ENCODE measurements around the gene GRM5.

GRM5 gene

DNA sequence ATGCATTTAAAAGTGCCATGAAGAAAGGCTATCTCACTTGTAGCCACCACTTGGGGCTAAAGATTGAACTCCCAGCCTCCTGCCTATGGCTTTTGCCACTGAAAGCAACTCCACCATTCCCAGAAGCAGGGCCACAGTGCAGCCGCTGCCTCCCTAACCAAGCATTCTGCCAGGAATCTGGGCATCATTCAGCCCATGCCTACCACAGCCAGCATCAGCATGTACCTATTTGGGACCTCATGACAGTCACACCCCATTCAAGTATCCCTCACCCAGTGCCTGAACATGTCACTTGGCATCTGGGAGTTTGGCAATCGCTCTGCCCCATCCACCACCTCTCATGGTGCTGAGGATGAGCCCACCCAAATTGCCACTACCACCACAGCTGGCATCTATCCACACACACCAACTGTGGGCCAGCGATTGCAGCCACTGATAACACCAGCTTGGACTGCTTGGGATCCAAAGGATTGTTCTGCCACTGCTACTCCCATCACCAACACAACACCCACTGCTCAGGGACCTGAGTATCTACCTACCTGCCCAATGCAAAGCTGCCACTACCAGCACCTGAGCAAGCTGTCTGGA lies 234.4 kb downstream of the GRM5 start:
- no peak for DNase-seq

- DNase-seq = no peak
Observed at GRCh38 chr11:88827018-88827676, 238.6 kb downstream of the GRM5 start.

DNA sequence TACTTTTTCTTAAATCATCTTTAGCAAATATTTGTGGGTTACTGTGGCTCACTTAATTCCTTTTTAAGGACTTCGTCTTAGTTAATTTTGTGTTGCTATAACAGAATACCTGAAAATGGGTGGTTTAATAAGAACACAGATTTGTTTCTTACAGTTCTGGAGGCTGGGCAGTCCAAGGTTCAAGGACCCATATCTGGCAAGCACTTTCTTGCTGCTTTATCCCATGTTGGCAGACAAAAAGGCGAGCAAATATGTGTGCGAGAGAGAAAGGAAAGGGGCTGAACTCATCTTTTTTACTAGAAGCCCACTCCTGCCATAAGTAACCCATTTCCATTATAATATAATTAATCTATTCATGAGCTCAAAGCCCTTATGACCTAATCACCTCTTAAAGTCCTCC lies 246.2 kb downstream of the GRM5 start:
- DNase-seq = no peak

DNA sequence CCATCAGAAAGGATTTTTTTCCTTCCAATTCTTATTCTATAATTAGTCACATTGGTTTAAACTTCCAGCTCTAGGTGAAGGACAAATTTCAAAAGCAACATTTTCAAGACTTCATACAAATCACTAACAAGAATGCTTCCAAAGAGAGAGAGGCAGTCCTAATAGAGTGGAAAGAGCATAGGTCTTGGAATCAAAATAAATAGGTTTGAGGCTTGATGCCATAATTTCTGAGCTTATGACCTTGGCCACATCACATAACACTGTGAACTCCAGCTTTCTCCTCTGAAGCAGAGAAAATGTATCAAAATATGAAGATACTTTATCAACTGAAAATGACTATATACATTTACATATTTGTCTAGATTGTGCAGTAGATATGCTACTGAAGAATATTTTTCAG lies 246.8 kb downstream of the GRM5 start:
- DNase-seq = no peak

DNA sequence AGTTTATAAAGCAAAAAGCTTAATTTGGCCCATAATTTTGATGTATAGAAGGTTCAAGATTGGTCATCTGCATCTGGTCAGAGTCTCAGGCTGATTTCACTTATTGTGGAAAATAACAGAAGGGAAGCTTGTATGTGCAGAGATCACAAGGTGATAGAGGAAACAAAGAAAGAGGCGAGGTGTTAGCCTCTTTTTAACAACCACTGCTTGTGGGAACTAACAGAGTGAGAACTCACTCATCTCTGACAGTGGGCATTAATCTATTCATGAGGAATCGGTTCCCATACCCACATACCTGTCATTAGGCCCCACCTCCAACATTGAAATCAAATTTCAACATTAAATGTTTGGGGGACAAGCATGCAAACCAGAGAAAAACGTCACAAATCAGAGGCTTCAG lies 250.3 kb downstream of the GRM5 start:
- no peak for DNase-seq

GRCh38 chr11:88814076-88814475 lies 251.7 kb downstream of the GRM5 start:
- DNase-seq = no peak

- no peak for DNase-seq
Observed at GRCh38 chr11:88813233-88813915, 252.4 kb downstream of the GRM5 start.

- DNase-seq = no peak
Observed at GRCh38 chr11:88810420-88811097, 255.2 kb downstream of the GRM5 start.

GRCh38 chr11:88809126-88809525 lies 256.7 kb downstream of the GRM5 start:
- no peak for DNase-seq

- no peak for DNase-seq
Observed at GRCh38 chr11:88807349-88807748, 258.4 kb downstream of the GRM5 start.

DNA sequence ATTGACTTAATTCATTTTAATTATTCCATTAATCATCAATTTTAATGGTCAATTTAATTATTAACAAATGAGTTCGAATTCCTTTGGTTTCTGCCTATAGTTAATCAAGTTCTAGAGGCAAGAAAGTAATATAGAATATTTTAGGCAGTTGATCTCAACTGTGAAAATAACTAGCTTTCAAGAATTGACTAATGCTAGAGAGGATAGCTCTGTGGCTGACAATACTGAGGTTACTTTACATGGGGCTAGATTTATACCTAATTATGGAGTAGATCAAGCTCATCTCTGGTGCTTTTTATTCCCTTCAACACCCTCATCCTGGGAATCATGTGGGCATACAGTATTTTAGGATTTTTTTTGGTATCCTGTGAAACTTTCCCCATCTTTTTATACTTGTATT lies 259.4 kb downstream of the GRM5 start:
- no peak for DNase-seq

DNA sequence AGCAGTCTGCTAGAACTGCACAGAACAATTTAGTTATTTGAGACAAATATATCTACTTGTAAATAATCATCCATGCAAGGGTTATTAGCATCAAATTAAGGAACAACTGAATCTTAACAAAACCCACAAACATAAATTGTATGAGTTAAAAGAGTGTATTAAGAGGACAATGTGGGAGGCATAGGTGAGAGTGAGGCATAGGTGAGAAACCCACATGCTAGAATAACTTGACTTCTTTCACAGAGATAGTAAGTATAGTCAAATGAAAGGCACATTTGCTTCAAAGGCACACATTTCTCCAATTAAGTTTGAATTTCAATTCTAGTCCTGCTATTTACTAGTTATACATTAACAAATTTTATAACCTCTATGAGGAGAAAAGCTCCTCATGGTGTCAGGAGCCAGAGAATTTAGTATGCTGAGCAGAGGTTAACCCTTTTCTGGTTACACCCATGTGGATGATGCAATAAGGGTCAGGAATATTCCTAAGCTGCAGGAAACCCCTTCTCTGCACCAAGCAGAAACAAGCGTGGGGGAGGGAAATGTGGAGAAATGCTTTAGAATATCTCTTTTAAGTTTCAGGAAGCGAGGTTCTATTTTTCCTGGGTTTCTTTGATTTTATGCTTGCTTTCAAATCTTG lies 264.2 kb downstream of the GRM5 start:
- DNase-seq = no peak

DNA sequence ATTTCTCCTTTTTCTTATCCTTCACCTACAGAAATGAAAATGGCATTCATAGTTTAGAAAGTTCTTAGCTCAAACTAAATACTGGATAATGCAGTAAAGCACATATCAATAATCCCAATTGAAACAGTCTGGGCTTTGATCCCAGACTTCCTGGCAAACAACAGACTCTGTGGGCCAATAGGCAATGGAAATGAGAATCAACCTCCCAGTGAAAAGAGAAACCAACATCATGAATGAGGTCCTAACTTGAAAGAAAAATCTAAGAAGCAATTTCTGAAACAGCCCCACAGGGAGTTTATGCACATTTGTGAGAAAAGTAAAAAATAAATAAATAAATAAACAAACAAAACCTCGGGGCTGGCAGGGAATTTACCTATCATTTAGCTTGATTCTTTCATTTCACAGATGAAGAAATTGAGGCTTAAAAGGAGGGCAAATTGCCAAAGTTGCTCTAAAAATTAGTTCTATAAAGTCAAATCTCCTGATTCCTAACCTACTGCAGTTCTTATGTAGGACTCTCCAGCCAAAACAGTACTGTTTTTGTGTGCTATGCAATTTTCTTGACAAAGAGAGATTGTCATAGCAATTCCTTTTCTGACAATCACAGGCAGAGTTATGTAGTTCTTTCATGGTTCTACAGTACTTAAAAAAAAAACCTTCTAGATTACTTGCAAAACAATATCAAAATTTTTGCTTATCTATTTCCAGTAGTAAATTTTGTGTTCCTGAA lies 265.8 kb downstream of the GRM5 start:
- no peak for DNase-seq

DNA sequence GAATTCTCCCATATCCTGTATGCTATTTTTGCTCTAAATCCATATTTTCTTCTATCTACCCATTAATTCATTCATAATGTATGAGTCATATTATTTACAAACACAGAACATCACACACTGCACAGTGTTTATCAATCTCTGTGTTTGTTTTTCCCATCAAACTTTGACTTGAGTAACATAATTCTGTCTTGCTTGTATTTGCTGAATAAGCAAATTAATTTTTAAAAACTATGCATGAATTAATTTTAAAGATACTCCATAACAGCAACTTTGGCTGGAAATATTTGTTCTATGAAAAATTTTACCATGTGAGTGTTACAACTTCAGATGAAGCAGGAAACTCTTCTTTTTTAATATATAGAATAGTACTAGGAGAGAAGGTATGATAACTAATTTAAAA lies 275.6 kb downstream of the GRM5 start:
- no peak for DNase-seq

GRCh38 chr11:88779577-88779976 lies 286.2 kb downstream of the GRM5 start:
- DNase-seq = no peak

DNA sequence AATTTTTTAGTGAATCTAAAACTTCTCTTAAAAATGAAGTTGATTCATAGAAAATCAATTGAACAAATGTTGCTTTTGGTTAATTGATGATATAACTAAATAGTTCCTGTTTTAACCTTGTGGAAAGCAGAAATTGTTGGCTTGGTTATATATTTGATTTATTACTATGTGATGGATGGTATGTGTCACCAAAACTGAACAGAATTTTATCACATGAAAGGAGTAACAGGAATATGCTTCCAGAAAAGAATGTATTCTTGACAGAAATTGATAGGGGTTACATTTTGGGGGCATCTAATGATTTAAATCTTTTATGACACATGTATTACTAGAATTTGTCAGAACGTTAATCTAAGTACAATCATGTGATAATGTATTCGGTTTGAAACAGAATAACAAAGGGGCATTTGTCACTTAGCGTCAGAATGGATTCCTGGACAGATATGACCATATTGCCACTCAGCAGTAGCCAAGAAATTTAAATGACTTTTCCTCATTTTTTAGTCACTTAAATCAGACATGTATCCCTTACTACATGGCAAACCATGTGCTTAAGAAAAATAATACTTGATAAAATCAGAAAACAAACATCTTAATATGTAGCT lies 295.2 kb downstream of the GRM5 start:
- DNase-seq = no peak

DNA sequence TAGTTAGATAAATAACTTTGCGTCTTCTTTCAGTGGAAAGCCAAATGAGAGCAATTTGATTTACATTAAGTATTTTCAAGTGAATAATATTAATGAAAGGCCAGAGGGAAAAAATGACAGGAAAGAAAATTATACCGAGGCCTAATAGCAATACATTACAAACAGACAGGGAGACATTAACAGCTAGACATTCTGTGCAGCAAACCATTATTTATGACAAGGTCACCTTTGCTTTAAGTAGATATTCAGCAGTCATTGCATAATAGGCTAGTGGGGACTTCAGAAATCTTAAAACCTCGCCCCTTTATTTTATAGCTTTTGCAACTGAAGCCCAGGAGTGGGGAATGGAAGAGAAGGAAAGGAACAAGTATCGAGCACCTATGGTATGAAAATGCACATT lies 321.6 kb downstream of the GRM5 start:
- DNase-seq = no peak

GRCh38 chr11:88739524-88739923 lies 326.3 kb downstream of the GRM5 start:
- no peak for DNase-seq

DNA sequence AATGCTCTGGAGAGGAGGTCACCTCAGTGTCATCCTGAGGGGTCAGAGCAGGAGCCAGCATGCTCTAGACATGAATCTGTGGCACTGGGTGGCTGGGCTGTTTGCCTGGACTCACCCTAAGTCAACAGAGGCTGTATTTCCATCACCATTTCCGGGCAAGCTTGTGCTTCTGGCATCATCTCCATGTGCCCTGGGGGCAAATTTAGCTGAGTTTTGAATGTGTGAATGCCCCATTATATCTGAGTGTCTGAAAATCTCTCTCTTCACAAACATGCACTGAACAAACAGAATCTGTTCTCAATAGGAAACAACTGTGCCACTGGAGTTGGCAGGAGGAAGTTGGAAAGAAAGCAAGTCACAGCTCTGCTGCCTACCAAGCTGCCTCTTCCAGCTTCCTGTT lies 356.2 kb downstream of the GRM5 start:
- peak; percentile 73 to 84 for DNase-seq

DNA sequence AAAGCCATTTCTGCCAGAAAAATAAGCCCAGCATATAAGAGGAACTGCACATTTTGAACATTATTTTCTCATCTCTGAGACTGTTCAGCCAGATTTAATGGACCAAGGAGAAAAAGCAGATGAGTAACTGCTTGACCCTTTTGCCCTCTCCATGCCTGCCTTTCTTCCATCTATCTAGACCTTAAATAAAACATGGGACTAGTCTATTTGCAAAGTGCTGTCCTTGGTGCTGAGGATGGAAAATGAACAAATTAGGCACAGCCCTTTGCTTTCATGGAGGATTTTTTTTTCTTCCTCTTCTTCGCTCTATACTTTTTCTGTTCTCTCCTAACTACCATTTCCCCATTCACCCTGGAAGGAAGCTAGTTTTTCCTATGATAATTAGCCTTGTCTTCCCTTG lies 361.3 kb downstream of the GRM5 start:
- no peak for DNase-seq

DNA sequence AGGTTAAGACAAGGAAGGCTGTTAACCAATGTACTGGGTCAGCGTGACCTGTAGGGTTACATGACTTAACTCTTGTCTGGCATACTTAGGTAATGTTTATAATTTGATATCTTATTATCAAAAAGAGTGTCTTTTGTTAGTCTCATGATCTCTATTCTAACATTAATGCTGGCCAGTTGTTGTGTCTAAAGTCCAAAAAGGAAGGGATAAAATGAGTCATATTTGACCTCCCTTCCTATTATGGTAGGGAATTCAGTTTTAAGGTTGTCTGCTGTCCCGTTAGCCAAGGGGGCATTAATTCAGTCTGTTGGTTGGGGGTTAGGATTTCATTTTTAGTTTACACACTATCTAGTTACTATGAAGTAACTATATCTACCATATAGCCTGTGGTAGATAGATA lies 364.0 kb downstream of the GRM5 start:
- no peak for DNase-seq

DNA sequence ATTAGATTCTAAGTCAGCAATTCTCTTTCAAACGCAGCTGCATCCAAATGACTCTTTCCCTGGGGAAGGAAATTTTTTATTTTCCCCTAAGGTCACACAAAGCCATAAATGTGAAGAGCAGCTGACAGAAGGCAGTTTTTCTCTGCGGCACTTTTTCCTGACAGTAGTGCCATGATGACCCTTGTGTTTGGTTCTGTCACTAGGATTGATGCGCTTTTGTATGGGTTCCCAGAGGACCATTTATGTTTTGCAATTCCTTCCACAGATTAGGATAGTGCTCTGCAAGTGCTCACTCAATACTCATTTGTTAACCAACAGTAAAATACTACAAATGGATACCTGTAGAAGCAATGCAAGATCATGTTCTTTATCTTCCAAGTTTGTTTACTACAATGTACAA lies 368.6 kb downstream of the GRM5 start:
- peak; percentile 10 to 48 for DNase-seq

All from NCI-H2081 (cell line).